ENCODE measurements around the gene OXCT1.

Gene OXCT1

GRCh38 chr5:41842777-41843176 is 27.4 kb downstream of the OXCT1 start:
- no peaks in the 10 kb centered on the region for H3K9me3 ChIP-seq (ENCODE audit: control insufficient read depth, low read length)
- H3K9ac ChIP-seq (ENCODE audit: low read length), result no peak overlapping the region

GRCh38 chr5:41841325-41841724 is 28.9 kb downstream of the OXCT1 start:
- H3K4me1 ChIP-seq (ENCODE audit: control insufficient read depth, insufficient read depth, low read length), result no peaks in the 10 kb centered on the region
- H3K36me3 ChIP-seq (ENCODE audit: control insufficient read depth, insufficient read depth, low read length), result no peaks in the 10 kb centered on the region
- no peak overlapping the region for H3K9ac ChIP-seq (ENCODE audit: low read length)
- no peak overlapping the region for H3K4me3 ChIP-seq (ENCODE audit: low read length)
- H3K27me3 ChIP-seq (ENCODE audit: control insufficient read depth, insufficient read depth, low read length), result no peaks in the 10 kb centered on the region
- no peaks in the 10 kb centered on the region for H3K9me3 ChIP-seq (ENCODE audit: control insufficient read depth, low read length)

More at GRCh38 chr5:41842777-41843176, 27.4 kb downstream of the OXCT1 start:
- H3K4me3 ChIP-seq (ENCODE audit: low read length), result no peak overlapping the region
- no peaks in the 10 kb centered on the region for H3K27me3 ChIP-seq (ENCODE audit: control insufficient read depth, insufficient read depth, low read length)
- no peaks in the 10 kb centered on the region for H3K36me3 ChIP-seq (ENCODE audit: control insufficient read depth, insufficient read depth, low read length)
- no peaks in the 10 kb centered on the region for H3K4me1 ChIP-seq (ENCODE audit: control insufficient read depth, insufficient read depth, low read length)

- H3K9me3 ChIP-seq (ENCODE audit: control insufficient read depth, low read length), result no peaks in the 10 kb centered on the region
- no peaks in the 10 kb centered on the region for H3K36me3 ChIP-seq (ENCODE audit: control insufficient read depth, insufficient read depth, low read length)
- H3K4me3 ChIP-seq (ENCODE audit: low read length), result no peak overlapping the region
- H3K9ac ChIP-seq (ENCODE audit: low read length), result no peak overlapping the region
- no peaks in the 10 kb centered on the region for H3K4me1 ChIP-seq (ENCODE audit: control insufficient read depth, insufficient read depth, low read length)
- H3K27me3 ChIP-seq (ENCODE audit: control insufficient read depth, insufficient read depth, low read length), result no peaks in the 10 kb centered on the region
These were observed 30.0 kb downstream of the OXCT1 start for GRCh38 chr5:41840251-41840650.

GRCh38 chr5:41837793-41838192 is 32.4 kb downstream of the OXCT1 start:
- Histone ChIP-seq H3K36me3 (ENCODE audit: control insufficient read depth, insufficient read depth, low read length) (no peaks in the 10 kb centered on the region), H3K4me1 (ENCODE audit: control insufficient read depth, insufficient read depth, low read length) (no peaks in the 10 kb centered on the region), H3K9ac (ENCODE audit: low read length) (no peak overlapping the region), H3K4me3 (ENCODE audit: low read length) (no peak overlapping the region), H3K27me3 (ENCODE audit: control insufficient read depth, insufficient read depth, low read length) (no peaks in the 10 kb centered on the region), H3K9me3 (ENCODE audit: control insufficient read depth, low read length) (no peaks in the 10 kb centered on the region)

GRCh38 chr5:41835645-41836044 is 34.6 kb downstream of the OXCT1 start:
- Histone ChIP-seq H3K27me3 (ENCODE audit: control insufficient read depth, insufficient read depth, low read length) (no peaks in the 10 kb centered on the region), H3K9ac (ENCODE audit: low read length) (no peak overlapping the region), H3K36me3 (ENCODE audit: control insufficient read depth, insufficient read depth, low read length) (no peaks in the 10 kb centered on the region), H3K4me1 (ENCODE audit: control insufficient read depth, insufficient read depth, low read length) (no peaks in the 10 kb centered on the region), H3K9me3 (ENCODE audit: control insufficient read depth, low read length) (no peaks in the 10 kb centered on the region), H3K4me3 (ENCODE audit: low read length) (no peak overlapping the region)

GRCh38 chr5:41834506-41834905 is 35.7 kb downstream of the OXCT1 start:
- Histone ChIP-seq H3K4me3 (ENCODE audit: low read length) (no peak overlapping the region), H3K4me1 (ENCODE audit: control insufficient read depth, insufficient read depth, low read length) (no peaks in the 10 kb centered on the region), H3K27me3 (ENCODE audit: control insufficient read depth, insufficient read depth, low read length) (no peaks in the 10 kb centered on the region), H3K9me3 (ENCODE audit: control insufficient read depth, low read length) (no peaks in the 10 kb centered on the region), H3K9ac (ENCODE audit: low read length) (no peak overlapping the region), H3K36me3 (ENCODE audit: control insufficient read depth, insufficient read depth, low read length) (no peaks in the 10 kb centered on the region)

GRCh38 chr5:41832430-41832829 is 37.8 kb downstream of the OXCT1 start:
- H3K9me3 ChIP-seq (ENCODE audit: control insufficient read depth, low read length), result no peaks in the 10 kb centered on the region

GRCh38 chr5:41831155-41831554 is 39.1 kb downstream of the OXCT1 start:
- no peaks in the 10 kb centered on the region for H3K4me1 ChIP-seq (ENCODE audit: control insufficient read depth, insufficient read depth, low read length)
- H3K9ac ChIP-seq (ENCODE audit: low read length), result no peak overlapping the region
- H3K27me3 ChIP-seq (ENCODE audit: control insufficient read depth, insufficient read depth, low read length), result no peaks in the 10 kb centered on the region
- no peaks in the 10 kb centered on the region for H3K36me3 ChIP-seq (ENCODE audit: control insufficient read depth, insufficient read depth, low read length)
- no peak overlapping the region for H3K4me3 ChIP-seq (ENCODE audit: low read length)
- H3K9me3 ChIP-seq (ENCODE audit: control insufficient read depth, low read length), result no peaks in the 10 kb centered on the region

More at GRCh38 chr5:41832430-41832829, 37.8 kb downstream of the OXCT1 start:
- Histone ChIP-seq H3K4me1 (ENCODE audit: control insufficient read depth, insufficient read depth, low read length) (no peaks in the 10 kb centered on the region), H3K27me3 (ENCODE audit: control insufficient read depth, insufficient read depth, low read length) (no peaks in the 10 kb centered on the region), H3K4me3 (ENCODE audit: low read length) (no peak overlapping the region), H3K9ac (ENCODE audit: low read length) (no peak overlapping the region), H3K36me3 (ENCODE audit: control insufficient read depth, insufficient read depth, low read length) (no peaks in the 10 kb centered on the region)

GRCh38 chr5:41827792-41828191 is 42.4 kb downstream of the OXCT1 start:
- Histone ChIP-seq H3K4me3 (ENCODE audit: low read length) (no peak overlapping the region), H3K9me3 (ENCODE audit: control insufficient read depth, low read length) (no peaks in the 10 kb centered on the region), H3K4me1 (ENCODE audit: control insufficient read depth, insufficient read depth, low read length) (no peaks in the 10 kb centered on the region)

GRCh38 chr5:41822036-41822435 is 48.2 kb downstream of the OXCT1 start:
- H3K27me3 ChIP-seq (ENCODE audit: control insufficient read depth, insufficient read depth, low read length), result no peaks in the 10 kb centered on the region
- no peak overlapping the region for H3K9ac ChIP-seq (ENCODE audit: low read length)
- H3K36me3 ChIP-seq (ENCODE audit: control insufficient read depth, insufficient read depth, low read length), result no peaks in the 10 kb centered on the region
- no peaks in the 10 kb centered on the region for H3K9me3 ChIP-seq (ENCODE audit: control insufficient read depth, low read length)
- no peak overlapping the region for H3K4me3 ChIP-seq (ENCODE audit: low read length)
- no peaks in the 10 kb centered on the region for H3K4me1 ChIP-seq (ENCODE audit: control insufficient read depth, insufficient read depth, low read length)

More at GRCh38 chr5:41827792-41828191, 42.4 kb downstream of the OXCT1 start:
- Histone ChIP-seq H3K9ac (ENCODE audit: low read length) (no peak overlapping the region), H3K27me3 (ENCODE audit: control insufficient read depth, insufficient read depth, low read length) (no peaks in the 10 kb centered on the region), H3K36me3 (ENCODE audit: control insufficient read depth, insufficient read depth, low read length) (no peaks in the 10 kb centered on the region)

- H3K36me3 ChIP-seq (ENCODE audit: control insufficient read depth, insufficient read depth, low read length), result no peaks in the 10 kb centered on the region
- H3K27me3 ChIP-seq (ENCODE audit: control insufficient read depth, insufficient read depth, low read length), result no peaks in the 10 kb centered on the region
- H3K4me3 ChIP-seq (ENCODE audit: low read length), result no peak overlapping the region
- no peak overlapping the region for H3K9ac ChIP-seq (ENCODE audit: low read length)
- H3K4me1 ChIP-seq (ENCODE audit: control insufficient read depth, insufficient read depth, low read length), result no peaks in the 10 kb centered on the region
- H3K9me3 ChIP-seq (ENCODE audit: control insufficient read depth, low read length), result no peaks in the 10 kb centered on the region
These were observed 49.2 kb downstream of the OXCT1 start for GRCh38 chr5:41821051-41821450.

- H3K9me3 ChIP-seq (ENCODE audit: control insufficient read depth, low read length), result no peaks in the 10 kb centered on the region
- no peak overlapping the region for H3K9ac ChIP-seq (ENCODE audit: low read length)
- H3K4me1 ChIP-seq (ENCODE audit: control insufficient read depth, insufficient read depth, low read length), result no peaks in the 10 kb centered on the region
- H3K4me3 ChIP-seq (ENCODE audit: low read length), result no peak overlapping the region
- no peaks in the 10 kb centered on the region for H3K36me3 ChIP-seq (ENCODE audit: control insufficient read depth, insufficient read depth, low read length)
- H3K27me3 ChIP-seq (ENCODE audit: control insufficient read depth, insufficient read depth, low read length), result no peaks in the 10 kb centered on the region
These were observed 50.1 kb downstream of the OXCT1 start for GRCh38 chr5:41820150-41820549.

GRCh38 chr5:41817625-41818301 is 52.5 kb downstream of the OXCT1 start:
- Histone ChIP-seq H3K4me1 (ENCODE audit: control insufficient read depth, insufficient read depth, low read length) (no peaks in the 10 kb centered on the region), H3K27me3 (ENCODE audit: control insufficient read depth, insufficient read depth, low read length) (no peaks in the 10 kb centered on the region), H3K9ac (ENCODE audit: low read length) (no peak overlapping the region), H3K4me3 (ENCODE audit: low read length) (no peak overlapping the region), H3K36me3 (ENCODE audit: control insufficient read depth, insufficient read depth, low read length) (no peaks in the 10 kb centered on the region), H3K9me3 (ENCODE audit: control insufficient read depth, low read length) (no peaks in the 10 kb centered on the region)
